ENCODE measurements around the gene SLC22A12.
"Not testable (repeated sequence)": the region's sequence is repeated elsewhere in the genome, so short reads cannot be mapped to it uniquely, and the experiment has no call there.

The SLC22A12 gene

DNA sequence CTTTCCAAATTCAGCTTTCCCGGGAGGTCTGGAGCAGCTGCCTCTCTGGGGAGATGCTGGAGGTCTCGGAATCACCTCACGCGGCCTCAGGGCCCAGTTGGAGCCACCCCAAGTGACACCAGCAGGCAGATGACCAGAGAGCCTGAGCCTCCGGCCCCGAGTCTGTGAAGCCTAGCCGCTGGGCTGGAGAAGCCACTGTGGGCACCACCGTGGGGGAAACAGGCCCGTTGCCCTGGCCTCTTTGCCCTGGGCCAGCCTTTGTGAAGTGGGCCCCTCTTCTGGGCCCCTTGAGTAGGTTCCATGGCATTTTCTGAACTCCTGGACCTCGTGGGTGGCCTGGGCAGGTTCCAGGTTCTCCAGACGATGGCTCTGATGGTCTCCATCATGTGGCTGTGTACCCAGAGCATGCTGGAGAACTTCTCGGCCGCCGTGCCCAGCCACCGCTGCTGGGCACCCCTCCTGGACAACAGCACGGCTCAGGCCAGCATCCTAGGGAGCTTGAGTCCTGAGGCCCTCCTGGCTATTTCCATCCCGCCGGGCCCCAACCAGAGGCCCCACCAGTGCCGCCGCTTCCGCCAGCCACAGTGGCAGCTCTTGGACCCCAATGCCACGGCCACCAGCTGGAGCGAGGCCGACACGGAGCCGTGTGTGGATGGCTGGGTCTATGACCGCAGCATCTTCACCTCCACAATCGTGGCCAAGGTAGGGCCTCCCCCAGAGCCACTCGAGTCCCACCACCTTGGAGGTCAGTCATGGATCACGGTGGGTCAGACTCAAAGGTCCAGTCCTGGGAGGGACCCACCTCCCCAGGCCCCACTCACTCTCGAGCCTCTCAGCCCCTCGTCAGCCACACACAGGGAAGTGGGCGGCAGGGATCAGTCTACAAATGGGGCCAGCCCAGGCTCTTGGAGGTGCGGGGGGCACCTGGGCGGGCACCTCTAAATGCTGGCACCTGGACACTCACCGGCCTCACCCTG is 525 bp downstream of the SLC22A12 start:
- DNase-seq = no peak

DNA sequence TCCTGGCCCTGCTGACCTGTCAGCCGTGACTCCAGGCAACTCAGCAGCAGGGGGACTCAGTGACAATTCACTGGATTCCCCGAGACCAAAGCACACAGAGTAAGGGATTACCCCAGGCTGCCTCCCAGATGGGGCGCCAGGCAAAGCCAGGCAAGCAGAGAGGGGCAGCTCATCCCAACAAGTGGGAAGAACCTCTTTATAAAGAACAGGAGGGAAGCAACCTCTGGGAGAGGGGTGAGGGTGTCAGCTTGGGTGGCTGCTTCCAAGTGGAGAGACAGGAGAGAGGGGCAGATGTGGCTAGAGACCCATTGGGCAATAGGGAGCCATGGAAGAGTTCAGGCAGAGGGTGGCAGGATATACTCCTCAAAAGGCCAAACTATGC is 1.2 kb downstream of the SLC22A12 start:
- DNase-seq = no peak

DNA sequence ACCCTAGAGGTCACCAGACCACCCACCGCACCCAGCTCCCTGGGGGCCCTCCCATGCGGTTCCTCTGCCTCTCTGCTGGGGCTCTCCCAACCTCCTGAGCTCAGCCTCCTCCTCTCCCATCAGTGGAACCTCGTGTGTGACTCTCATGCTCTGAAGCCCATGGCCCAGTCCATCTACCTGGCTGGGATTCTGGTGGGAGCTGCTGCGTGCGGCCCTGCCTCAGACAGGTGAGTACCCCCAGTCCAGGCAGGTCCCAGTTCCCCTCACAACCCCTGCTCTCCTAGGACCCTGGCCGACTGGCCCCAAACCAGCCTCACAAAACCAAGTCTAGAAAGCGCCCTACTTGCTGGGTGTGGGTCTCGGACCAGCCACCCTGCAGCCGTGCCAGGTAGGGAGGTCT is 1.6 kb downstream of the SLC22A12 start:
- no peak for DNase-seq

DNA sequence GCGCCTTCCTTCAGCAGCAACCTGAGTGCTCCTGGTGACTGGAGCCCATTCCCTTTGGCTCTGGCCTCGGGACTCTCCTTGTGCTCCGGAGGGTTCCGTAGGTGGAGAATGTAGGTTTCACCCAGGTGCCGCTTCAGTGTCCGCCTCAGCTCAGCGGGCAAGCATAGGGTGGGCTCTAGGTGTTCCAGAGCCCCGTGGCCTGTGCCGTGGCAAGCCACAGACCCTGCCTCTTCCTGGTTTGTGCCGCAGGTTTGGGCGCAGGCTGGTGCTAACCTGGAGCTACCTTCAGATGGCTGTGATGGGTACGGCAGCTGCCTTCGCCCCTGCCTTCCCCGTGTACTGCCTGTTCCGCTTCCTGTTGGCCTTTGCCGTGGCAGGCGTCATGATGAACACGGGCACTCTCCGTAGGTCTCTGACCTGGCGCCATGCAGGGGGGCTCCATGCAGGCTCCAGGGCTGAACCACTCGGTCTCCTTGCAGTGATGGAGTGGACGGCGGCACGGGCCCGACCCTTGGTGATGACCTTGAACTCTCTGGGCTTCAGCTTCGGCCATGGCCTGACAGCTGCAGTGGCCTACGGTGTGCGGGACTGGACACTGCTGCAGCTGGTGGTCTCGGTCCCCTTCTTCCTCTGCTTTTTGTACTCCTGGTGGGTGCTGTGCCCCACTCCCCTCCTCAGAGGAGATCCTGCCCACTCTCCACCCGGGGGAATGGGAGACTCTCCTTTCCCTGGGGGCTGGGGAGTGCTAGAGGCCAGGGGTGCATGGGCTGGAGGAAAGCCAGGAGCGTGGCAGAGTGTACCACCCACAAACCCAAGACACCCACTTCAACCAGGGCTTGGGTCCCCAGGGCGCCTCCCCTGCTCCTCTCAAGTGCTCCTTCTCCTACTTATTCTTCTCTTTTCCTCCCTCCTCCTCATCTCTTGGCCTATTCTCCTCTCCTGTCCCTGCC is 2.4 kb downstream of the SLC22A12 start:
- no peak for DNase-seq

DNA sequence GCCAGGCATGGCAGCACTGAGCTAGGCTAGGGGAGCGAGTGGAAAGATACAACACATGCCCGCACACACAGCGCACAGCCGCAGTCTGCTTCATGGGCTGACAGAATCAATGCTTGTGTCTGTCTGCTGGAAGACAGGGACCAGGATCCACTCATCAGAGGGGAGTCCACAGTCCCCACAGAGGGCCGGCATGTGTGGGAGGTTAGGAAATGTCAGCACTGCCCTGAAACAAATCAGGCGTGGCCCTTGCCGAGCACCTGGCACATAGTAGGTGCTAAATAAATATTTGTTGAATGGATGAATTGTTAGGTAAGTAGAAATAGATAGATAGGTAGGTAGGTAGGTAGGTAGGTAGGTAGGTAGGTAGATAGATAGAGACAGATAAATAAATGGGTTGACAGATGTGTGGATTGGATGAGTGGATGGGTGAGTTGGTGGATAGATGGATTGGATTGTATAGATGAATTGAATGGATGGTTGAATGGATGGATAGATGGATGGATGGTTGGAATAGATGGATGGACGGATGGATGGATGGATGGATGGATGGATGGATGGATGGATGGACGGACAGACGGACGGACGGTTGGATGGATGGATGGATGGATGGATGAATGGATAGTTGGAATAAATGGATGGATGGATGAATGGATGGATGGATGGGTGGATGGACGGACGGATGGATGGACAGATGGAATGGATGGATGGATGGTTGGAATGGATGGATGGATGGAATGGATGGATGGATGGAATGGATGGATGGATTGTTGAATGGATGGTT is 3.3 kb downstream of the SLC22A12 start:
- DNase-seq = no peak

DNA sequence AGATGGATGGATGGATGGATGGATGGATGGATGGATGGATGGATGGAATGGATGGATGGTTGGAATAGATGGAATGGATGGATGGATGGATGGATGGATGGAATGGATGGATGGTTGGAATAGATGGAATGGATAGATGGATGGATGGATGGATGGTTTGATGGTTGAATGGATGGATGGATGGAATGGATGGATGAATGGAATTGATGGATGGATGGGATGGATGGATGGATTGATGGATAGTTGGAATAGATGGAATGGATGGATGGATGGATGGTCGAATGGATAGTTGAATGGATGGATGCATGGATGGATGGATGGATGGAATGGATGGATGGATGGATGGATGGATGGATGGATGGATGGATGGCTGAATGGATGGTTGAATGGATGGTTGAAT is 4.9 kb downstream of the SLC22A12 start:
- DNase-seq = not testable (repeated sequence)

DNA sequence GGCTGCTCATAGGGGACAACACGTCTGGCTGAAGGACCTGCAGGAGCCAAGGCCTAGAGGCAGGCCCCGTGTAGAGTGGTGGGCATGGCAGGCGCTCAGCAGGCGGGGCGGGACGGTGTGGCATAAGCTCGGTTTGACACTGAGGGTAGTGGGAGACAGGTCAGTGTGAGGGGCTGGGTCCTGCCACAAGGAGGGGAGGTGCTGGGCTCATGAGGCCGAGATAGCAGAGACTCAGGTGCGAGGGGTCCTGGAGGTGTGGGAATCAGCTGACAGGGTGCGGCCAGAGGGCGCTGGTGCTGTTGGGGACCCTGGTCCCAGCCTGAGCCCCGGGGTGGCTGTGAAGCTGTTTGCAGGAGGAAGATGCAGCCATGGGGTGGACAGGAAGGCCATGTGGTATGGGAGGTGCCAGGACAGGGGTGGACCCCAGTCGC is 6.7 kb downstream of the SLC22A12 start:
- DNase-seq = no peak

DNA sequence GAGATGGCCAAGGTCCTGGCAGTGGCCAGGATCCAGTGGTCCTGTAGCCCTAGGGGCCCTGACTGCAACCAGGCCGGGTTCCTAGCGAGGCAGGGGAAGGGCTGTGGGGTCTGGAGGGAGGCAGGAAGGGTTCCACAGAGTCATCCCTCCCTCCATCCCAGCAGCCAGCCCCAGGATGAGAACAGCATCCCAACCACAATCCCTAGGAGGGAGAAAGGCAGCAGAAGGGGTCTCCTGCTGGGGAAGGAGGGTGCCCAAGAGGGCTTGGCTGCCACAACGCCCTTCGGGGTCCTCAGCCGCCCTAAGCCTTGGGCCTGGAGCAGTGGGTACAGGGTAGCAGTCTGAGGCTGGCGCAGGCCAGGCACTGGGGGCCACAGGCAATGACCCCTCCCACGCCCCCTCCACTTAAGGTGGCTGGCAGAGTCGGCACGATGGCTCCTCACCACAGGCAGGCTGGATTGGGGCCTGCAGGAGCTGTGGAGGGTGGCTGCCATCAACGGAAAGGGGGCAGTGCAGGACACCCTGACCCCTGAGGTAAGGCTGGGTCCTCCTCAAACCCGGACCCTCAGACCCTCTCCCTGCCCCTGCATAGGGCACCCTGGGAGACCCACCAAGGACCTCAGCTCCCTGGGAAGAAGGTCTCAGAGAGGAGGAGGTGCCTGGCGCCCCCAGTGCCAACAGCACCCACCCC is 7.2 kb downstream of the SLC22A12 start:
- DNase-seq = no peak

DNA sequence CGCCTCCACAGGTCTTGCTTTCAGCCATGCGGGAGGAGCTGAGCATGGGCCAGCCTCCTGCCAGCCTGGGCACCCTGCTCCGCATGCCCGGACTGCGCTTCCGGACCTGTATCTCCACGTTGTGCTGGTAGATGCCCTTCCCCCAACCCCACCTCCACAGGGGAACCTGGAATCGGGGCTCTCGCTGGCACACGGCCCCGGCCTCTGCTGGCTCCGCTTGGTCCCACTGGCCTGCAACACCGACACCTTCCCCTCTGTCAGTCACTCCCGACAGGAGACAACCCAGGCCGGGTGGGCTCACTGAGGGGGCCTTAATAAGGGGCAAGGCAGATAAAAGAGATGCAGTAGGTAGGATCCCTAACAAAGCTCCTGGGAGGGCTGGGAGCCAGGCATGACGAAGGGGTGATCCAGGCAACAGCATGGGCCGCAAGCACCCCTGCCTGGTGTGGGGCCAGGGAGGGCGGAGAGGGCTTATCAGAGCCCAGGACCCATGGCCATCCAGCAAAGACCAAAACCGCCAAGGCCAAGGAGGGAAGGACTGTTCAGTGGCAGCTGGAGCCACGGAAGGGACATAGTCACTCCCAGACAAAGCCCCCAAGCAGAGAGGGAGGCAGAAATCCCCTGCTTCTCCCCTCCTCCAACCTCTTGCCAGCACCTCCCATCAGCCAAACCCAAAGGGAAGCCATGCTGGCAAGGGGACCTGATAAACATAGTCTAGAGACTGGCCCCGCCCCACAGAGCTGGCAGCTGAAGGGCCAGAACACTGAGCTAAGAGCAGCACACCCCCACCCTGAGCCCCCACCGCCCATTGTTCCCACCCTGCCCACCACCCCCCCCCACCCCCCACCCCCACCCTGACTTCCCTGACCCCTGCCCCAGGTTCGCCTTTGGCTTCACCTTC is 8.0 kb downstream of the SLC22A12 start:
- DNase-seq = no peak

DNA sequence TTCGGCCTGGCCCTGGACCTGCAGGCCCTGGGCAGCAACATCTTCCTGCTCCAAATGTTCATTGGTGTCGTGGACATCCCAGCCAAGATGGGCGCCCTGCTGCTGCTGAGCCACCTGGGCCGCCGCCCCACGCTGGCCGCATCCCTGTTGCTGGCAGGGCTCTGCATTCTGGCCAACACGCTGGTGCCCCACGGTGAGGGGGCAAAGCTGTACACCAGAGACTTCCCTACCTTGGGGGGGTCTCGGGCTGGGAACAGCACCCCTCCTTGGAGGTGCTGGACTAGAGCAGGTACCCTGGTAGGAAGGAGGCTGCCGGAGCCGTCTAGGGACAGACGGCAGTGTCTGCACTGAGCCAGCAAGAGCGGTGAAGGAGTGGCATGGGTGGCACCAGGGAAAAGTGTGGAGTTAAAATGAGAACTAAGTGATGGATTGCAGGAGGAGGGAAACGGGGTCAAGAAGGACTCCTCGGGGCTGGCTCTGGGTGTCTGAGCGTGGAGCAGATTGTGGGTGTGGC is 8.7 kb downstream of the SLC22A12 start:
- DNase-seq = no peak

DNA sequence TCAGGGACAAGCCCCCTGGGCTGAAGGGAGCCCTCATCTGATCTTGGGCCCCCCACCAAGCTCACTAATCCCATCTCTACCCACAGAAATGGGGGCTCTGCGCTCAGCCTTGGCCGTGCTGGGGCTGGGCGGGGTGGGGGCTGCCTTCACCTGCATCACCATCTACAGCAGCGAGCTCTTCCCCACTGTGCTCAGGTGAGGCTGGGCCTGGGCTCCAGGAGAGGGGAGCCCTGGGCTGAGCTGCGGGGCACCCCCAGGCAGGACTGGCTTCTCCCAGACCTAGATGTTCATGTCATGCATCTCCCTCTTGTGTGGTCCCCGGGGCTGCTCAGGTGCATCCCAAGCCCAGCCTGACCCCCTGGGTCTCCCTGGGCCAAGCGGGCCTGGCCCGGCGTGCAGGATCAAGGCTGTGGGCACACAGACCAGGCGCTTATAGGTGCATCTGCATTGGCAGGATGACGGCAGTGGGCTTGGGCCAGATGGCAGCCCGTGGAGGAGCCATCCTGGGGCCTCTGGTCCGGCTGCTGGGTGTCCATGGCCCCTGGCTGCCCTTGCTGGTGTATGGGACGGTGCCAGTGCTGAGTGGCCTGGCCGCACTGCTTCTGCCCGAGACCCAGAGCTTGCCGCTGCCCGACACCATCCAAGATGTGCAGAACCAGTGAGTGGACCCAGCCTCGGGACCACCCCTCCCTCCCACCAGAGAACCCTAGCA is 9.4 kb downstream of the SLC22A12 start:
- DNase-seq = no peak

DNA sequence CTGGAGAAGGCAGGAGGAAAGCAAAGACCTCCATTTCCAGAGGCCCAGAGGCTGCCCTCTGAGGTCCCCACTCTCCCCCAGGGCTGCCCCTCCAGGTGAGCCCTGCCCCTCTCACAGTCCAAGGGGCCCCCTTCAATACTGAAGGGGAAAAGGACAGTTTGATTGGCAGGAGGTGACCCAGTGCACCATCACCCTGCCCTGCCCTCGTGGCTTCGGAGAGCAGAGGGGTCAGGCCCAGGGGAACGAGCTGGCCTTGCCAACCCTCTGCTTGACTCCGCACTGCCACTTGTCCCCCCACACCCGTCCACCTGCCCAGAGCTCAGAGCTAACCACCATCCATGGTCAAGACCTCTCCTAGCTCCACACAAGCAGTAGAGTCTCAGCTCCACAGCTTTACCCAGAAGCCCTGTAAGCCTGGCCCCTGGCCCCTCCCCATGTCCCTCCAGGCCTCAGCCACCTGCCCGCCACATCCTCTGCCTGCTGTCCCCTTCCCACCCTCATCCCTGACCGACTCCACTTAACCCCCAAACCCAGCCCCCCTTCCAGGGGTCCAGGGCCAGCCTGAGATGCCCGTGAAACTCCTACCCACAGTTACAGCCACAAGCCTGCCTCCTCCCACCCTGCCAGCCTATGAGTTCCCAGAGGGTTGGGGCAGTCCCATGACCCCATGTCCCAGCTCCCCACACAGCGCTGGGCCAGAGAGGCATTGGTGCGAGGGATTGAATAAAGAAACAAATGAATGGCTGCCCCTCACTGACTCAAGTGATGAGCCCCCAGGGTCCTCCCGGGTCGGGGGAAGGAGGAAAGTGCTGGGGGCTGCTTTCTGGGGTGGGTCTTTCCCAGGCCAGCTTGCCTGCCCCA is 10.8 kb downstream of the SLC22A12 start:
- DNase-seq = no peak

DNA sequence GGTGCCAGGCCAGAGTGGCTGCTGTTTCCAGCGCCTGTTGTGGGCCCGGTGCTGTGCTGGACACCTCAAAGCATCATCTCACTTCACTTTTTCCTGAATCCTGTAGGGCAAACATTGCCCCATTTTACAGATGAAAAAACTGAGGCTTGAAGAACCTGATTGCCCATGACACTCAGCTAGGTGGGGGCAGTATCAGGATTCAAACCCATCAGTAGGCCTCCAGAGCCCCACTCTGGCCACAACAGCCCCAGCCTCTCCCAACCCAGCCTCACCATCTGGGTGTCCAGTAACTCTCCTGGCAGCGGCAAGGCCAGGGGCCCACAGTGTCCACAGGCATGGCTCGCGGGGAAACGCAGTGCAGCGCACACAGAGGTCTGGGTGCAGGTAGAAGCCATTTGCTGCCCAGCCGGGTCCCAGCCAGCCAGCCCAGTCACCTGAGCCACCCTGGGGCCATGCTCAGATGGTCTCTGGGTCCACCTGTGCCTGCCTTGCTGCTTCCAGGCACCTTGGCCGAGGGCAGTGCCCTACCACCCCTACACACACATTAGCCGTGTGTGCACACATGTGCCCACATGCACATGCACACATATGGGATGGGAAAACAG is 11.5 kb downstream of the SLC22A12 start:
- no peak for DNase-seq

DNA sequence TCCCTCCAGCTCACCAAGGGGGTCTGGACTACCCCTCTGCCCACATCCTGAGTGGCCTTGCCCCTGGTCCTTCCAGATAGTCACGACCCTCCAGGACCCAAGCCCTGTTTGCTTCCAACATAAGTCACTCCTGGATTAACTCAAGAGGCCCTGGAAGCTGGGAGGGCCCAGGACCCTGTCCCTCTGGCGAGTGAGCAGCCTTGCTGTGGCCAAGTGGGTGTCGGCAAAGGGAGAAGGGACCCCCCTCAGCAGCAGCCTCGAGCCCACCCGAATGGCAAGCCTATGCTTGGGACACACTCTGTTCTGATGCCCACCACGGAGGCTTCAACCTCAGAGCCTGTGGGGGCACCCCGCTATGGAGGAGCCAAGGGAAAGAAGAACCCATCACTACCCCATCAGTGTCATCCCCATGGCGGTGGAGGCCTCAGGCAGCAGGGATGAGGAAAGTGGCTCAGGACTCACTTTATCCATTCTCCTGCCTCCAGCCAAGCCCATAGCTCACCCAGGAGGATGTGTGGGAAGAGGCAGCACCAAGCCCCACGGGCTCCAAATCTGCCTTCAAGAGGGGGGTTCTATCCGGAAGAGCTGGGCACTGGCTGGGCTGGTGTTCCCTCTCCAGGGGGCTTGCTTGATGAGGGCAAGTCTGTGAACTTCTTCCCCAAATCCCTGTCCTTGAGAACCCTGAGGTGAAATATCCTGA is 12.5 kb downstream of the SLC22A12 start:
- no peak for DNase-seq

DNA sequence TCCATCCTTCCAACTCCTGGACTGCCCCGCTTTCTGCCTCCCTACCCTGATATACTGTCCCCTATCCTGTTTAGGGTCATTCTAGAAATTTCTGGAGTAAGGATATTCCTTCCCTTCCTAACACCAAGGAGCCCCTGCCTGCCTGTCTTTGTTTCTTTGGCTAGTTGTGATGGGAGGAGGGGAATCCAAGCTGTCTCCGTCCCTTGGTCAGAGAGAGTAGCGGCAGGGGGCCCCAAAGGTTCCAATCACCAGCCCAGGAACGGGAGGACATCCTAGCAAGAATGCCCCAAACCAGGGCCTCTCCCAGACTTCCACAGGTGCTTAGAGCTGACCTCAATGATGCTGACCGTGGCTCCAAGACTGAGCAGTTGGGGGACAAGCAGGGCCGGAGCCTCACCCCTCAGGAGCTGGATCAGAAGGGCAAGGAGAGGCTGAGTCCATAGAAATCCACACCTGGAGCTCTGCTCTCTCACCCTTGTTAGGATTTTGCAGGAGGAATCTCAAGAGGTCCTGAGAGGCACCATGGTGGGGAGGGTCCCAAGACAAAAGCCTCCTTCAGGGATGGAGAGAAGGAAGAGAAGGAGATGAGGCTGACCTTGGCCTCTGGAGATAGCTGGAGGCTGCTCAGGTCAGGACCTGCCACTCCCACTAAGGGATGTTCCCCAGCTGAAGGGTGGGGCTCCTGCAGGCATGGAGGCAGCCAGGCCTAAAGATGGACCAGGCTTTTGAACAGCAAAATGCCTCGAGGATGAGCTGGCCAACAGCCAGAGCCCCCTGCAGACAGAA is 13.6 kb downstream of the SLC22A12 start:
- no peak for DNase-seq

DNA sequence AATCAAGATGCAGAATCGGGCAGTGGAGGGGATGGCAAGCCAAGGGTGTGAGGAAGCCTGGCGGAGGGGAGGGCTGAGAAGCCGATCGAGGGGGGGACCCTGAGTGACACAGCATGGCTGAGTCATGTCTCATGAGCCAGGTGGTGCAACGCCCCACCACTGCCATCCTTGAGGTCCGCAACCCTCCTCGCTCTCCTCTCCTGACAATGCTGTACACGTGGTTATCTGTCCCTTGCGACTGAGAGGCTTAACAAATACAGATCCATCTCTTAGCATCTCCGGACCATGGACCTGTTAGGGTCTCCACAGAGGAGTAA is 14.2 kb downstream of the SLC22A12 start:
- DNase-seq = no peak

Data from NK-92 treated with Interleukin-12 subunit alpha and Interleukin-12 subunit beta, amount 100 ng/mL, for 24 hours (cell line).